Measurements from ENCODE around the gene PID1.
"Not testable (repeated sequence)": the region's sequence is repeated elsewhere in the genome, so short reads cannot be mapped to it uniquely, and the experiment has no call there.

The PID1 gene

DNA sequence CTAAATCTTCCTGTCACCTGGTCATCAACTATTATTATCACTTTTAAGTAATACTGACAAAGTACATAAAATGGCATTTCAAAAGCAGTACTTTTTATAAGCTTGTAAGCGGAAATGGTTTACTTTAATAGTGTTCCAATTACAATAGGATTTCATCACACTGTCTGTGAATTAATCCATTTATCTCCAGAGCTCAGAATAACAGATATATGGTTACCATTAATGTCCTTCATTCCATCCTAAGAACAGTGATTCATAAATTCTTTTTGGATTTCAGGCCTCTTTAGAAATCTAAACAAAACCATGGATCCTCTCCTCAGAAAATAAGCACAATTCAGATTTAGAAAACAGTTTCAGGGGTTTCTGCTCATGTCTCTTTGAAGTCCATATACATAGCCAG is 68.4 kb downstream of the PID1 start:
- H3K36me3 ChIP-seq (ENCODE audit: control insufficient read depth in 5 of 5, insufficient read depth in 5 of 5, low read length in 5 of 5), result no peaks in the 10 kb centered on the region
- H3K4me1 ChIP-seq (ENCODE audit: control insufficient read depth in 5 of 5, insufficient read depth in 5 of 5, low read length in 5 of 5), result peaks cover 0 to 4% (median 0%) of the 10 kb centered on the region in 5 donors
- H3K27ac ChIP-seq (ENCODE audit: low read depth, low read length), result no peak overlapping the region
- H3K9me3 ChIP-seq (ENCODE audit: control insufficient read depth in 5 of 5, low read length in 5 of 5), result no peaks in the 10 kb centered on the region
- no peak overlapping the region for H3K4me3 ChIP-seq (ENCODE audit: low read depth in 1 of 5, low read length in 5 of 5)
- no peaks in the 10 kb centered on the region for H3K27me3 ChIP-seq (ENCODE audit: control insufficient read depth in 5 of 5, insufficient read depth in 4 of 5, low read length in 5 of 5)
- no peak overlapping the region for H3K9ac ChIP-seq (ENCODE audit: low read length in 5 of 5)

DNA sequence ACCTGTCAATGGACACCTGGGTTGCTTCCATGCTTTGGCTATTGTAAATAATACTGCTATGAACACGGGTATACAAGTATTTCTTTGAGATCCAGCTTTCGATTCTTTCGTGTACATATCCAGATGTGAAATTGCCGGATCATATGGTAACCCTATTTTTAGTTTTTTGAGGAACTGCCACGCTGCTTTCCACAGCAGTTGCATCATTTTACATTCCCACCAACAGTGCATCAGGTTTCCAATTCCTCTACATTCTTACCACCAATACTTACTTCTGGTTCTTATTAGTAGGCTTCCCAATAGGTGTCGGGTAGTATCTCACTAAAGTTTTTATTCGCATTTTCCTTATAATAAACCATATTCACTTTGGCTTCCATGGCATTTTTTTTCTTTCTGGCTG is 69.6 kb downstream of the PID1 start:
- Histone ChIP-seq H3K4me3 (ENCODE audit: low read depth in 1 of 5, low read length in 5 of 5) (no peak overlapping the region), H3K27me3 (ENCODE audit: control insufficient read depth in 5 of 5, insufficient read depth in 4 of 5, low read length in 5 of 5) (no peaks in the 10 kb centered on the region), H3K4me1 (ENCODE audit: control insufficient read depth in 5 of 5, insufficient read depth in 5 of 5, low read length in 5 of 5) (peaks cover 0 to 4% (median 0%) of the 10 kb centered on the region in 5 donors), H3K36me3 (ENCODE audit: control insufficient read depth in 5 of 5, insufficient read depth in 5 of 5, low read length in 5 of 5) (no peaks in the 10 kb centered on the region), H3K9ac (ENCODE audit: low read length in 5 of 5) (no peak overlapping the region), H3K9me3 (ENCODE audit: control insufficient read depth in 5 of 5, low read length in 5 of 5) (no peaks in the 10 kb centered on the region), H3K27ac (ENCODE audit: low read depth, low read length) (no peak overlapping the region)

DNA sequence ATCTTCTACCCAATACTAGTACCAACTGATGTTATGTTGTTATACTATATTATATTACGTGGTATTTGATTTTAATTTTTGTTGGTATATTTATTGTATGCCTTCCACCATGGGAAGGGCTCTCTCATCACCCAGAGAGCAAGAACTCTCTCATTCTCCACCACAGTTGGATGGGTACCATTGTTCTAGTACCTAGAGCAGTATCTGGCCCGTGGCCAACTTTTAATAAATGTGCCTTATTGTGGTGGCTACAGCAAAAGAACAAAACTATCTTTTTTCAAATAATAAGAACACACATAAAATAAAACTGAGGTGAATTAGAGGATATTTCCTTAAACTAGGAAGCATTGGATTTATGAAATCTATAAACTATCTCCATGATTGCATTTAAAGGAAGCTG is 71.8 kb downstream of the PID1 start:
- H3K27ac ChIP-seq (ENCODE audit: low read depth, low read length), result no peak overlapping the region
- H3K4me3 ChIP-seq (ENCODE audit: low read depth in 1 of 5, low read length in 5 of 5), result no peak overlapping the region
- peaks cover 0 to 3% (median 0%) of the 10 kb centered on the region in 5 donors for H3K4me1 ChIP-seq (ENCODE audit: control insufficient read depth in 5 of 5, insufficient read depth in 5 of 5, low read length in 5 of 5)
- no peaks in the 10 kb centered on the region for H3K27me3 ChIP-seq (ENCODE audit: control insufficient read depth in 5 of 5, insufficient read depth in 4 of 5, low read length in 5 of 5)
- H3K9ac ChIP-seq (ENCODE audit: low read length in 5 of 5), result no peak overlapping the region
- H3K36me3 ChIP-seq (ENCODE audit: control insufficient read depth in 5 of 5, insufficient read depth in 5 of 5, low read length in 5 of 5), result no peaks in the 10 kb centered on the region
- H3K9me3 ChIP-seq (ENCODE audit: control insufficient read depth in 5 of 5, low read length in 5 of 5), result no peaks in the 10 kb centered on the region

DNA sequence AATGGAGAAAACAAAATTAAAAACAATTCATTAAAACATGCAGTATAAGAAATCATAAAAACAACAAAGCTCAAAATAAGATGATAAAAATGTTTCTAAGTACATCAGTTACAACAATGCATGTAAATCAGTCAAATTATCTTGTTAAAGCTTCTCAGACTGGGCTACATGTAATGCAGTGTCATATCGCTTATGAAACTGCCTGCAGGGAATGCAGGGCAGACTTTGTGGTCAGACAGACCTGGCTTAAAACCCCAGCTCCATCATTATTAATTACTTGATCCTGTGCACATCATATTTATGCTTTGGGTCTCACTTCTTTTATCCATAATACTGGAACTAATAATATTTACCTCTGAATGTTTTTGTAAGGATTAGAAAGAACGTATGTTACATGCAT is 74.6 kb downstream of the PID1 start:
- Histone ChIP-seq H3K4me1 (ENCODE audit: control insufficient read depth in 5 of 5, insufficient read depth in 5 of 5, low read length in 5 of 5) (no peaks in the 10 kb centered on the region), H3K27me3 (ENCODE audit: control insufficient read depth in 5 of 5, insufficient read depth in 4 of 5, low read length in 5 of 5) (no peaks in the 10 kb centered on the region), H3K4me3 (ENCODE audit: low read depth in 1 of 5, low read length in 5 of 5) (no peak overlapping the region), H3K9me3 (ENCODE audit: control insufficient read depth in 5 of 5, low read length in 5 of 5) (no peaks in the 10 kb centered on the region), H3K36me3 (ENCODE audit: control insufficient read depth in 5 of 5, insufficient read depth in 5 of 5, low read length in 5 of 5) (no peaks in the 10 kb centered on the region), H3K9ac (ENCODE audit: low read length in 5 of 5) (no peak overlapping the region), H3K27ac (ENCODE audit: low read depth, low read length) (no peak overlapping the region)

DNA sequence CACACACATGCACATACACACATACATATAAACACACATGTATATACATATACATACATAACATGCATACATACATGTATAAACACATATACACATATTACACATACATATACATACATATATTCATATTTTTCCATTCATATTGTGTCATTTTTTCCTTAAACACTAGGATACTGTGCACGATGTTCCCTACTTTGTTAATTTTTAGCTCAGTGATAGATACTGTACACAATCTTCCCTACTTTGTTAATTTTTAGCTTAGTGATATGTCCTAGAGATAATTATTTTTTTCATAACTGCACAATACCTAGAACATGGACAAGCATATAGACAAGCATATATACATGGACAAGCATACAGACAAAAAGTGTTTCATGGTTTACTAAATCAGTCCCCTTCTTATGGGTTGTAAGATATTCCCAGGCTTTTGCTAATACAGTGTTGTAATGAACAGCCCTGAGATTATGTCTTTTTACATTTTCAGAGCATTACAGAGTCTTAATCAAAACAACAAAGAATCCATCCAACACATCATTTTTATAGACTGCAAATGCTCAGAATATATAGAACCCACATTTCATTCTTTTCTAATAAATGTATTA is 75.6 kb downstream of the PID1 start:
- Histone ChIP-seq H3K27ac (ENCODE audit: low read depth, low read length) (no peak overlapping the region), H3K9me3 (ENCODE audit: control insufficient read depth in 5 of 5, low read length in 5 of 5) (no peaks in the 10 kb centered on the region), H3K4me1 (ENCODE audit: control insufficient read depth in 5 of 5, insufficient read depth in 5 of 5, low read length in 5 of 5) (no peaks in the 10 kb centered on the region), H3K4me3 (ENCODE audit: low read depth in 1 of 5, low read length in 5 of 5) (no peak overlapping the region), H3K9ac (ENCODE audit: low read length in 5 of 5) (no peak overlapping the region), H3K36me3 (ENCODE audit: control insufficient read depth in 5 of 5, insufficient read depth in 5 of 5, low read length in 5 of 5) (no peaks in the 10 kb centered on the region), H3K27me3 (ENCODE audit: control insufficient read depth in 5 of 5, insufficient read depth in 4 of 5, low read length in 5 of 5) (no peaks in the 10 kb centered on the region)

DNA sequence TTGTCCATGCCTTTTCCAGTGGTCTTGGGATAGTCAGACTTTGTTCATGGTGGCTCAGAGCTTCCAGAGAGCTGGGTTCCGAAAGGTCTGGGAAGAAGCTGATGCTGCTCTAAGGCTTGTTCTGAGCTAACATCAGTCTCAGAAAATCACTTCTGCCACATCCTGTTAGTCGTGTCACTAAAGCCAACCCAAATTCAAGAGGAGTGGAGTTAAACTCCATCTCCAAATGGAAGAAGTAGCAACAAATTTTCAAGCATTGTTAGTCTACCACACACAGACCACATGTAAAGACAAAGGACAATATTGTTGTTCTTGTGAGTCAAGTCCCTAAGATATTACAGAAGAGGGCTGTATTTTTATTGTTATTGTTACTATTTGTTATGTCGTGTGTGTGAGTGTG is 77.8 kb downstream of the PID1 start:
- Histone ChIP-seq H3K4me1 (ENCODE audit: control insufficient read depth in 5 of 5, insufficient read depth in 5 of 5, low read length in 5 of 5) (no peaks in the 10 kb centered on the region), H3K9me3 (ENCODE audit: control insufficient read depth in 5 of 5, low read length in 5 of 5) (no peaks in the 10 kb centered on the region), H3K27ac (ENCODE audit: low read depth, low read length) (no peak overlapping the region), H3K36me3 (ENCODE audit: control insufficient read depth in 5 of 5, insufficient read depth in 5 of 5, low read length in 5 of 5) (no peaks in the 10 kb centered on the region), H3K27me3 (ENCODE audit: control insufficient read depth in 5 of 5, insufficient read depth in 4 of 5, low read length in 5 of 5) (no peaks in the 10 kb centered on the region), H3K4me3 (ENCODE audit: low read depth in 1 of 5, low read length in 5 of 5) (no peak overlapping the region), H3K9ac (ENCODE audit: low read length in 5 of 5) (no peak overlapping the region)

DNA sequence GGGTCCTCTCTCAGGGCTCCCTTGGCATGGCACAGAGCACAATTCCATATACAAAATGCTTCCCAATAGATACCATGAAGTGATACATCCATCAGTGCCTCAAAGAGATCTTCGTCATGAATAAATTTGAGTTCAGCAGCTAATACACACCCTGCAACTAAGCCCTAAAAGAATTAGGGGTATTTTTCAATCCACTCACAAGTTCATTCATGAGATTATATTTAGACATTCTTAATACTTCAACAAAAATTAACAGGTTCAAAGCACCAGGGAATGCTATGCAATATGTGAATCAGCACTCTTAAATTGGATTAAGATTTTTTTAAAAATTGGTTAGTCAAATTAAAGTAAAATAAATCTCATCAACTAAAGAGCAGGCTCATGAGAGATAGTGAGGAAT is 79.7 kb downstream of the PID1 start:
- H3K9me3 ChIP-seq (ENCODE audit: control insufficient read depth in 5 of 5, low read length in 5 of 5), result peaks cover 0 to 10% (median 5%) of the 10 kb centered on the region in 5 donors
- no peak overlapping the region for H3K4me3 ChIP-seq (ENCODE audit: low read depth in 1 of 5, low read length in 5 of 5)
- no peaks in the 10 kb centered on the region for H3K27me3 ChIP-seq (ENCODE audit: control insufficient read depth in 5 of 5, insufficient read depth in 4 of 5, low read length in 5 of 5)
- no peaks in the 10 kb centered on the region for H3K4me1 ChIP-seq (ENCODE audit: control insufficient read depth in 5 of 5, insufficient read depth in 5 of 5, low read length in 5 of 5)
- H3K9ac ChIP-seq (ENCODE audit: low read length in 5 of 5), result no peak overlapping the region
- no peak overlapping the region for H3K27ac ChIP-seq (ENCODE audit: low read depth, low read length)
- no peaks in the 10 kb centered on the region for H3K36me3 ChIP-seq (ENCODE audit: control insufficient read depth in 5 of 5, insufficient read depth in 5 of 5, low read length in 5 of 5)

DNA sequence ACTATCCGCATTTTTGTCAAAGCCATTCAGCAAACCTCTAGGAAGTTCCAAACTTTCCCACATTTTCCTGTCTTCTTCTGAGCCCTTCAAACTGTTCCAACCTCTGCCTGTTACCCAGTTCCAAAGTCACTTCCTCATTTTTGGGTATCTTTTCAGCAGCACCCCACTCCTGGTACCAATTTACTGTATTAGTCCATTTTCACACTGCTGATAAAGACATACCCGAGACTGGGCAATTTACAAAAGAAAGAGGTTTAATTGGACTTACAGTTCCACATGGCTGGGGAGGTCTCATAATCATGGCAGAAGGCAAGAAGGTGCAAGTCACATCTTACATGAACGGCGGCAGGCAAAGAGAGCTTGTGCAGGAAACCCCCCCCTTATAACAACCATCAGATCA is 84.0 kb downstream of the PID1 start:
- H3K9me3 ChIP-seq (ENCODE audit: control insufficient read depth in 5 of 5, low read length in 5 of 5), result peaks cover 0 to 15% (median 5%) of the 10 kb centered on the region in 5 donors
- H3K27ac ChIP-seq (ENCODE audit: low read depth, low read length); H3K27me3 ChIP-seq (ENCODE audit: control insufficient read depth in 5 of 5, insufficient read depth in 4 of 5, low read length in 5 of 5); H3K4me1 ChIP-seq (ENCODE audit: control insufficient read depth in 5 of 5, insufficient read depth in 5 of 5, low read length in 5 of 5); H3K4me3 ChIP-seq (ENCODE audit: low read depth in 1 of 5, low read length in 5 of 5); H3K9ac ChIP-seq (ENCODE audit: low read length in 5 of 5); H3K36me3 ChIP-seq (ENCODE audit: control insufficient read depth in 5 of 5, insufficient read depth in 5 of 5, low read length in 5 of 5): not testable (repeated sequence)

DNA sequence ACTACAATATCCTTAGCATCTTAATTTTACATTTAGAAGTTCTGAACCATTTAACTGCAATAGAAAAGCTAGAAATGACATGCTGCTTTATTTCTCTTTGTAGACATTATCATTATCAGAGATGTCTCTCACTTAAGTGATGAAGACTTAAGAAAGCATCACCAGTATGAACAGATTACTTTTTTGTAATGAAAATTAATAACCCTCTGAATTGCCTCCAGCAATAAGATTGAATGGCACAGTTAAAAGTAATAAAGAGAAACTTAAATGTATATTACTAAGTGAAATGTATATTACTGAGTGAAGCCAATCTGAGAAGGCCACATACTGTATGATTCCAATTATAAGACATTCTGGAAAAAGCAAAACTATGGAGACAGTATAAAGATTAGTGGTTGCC is 89.4 kb downstream of the PID1 start:
- no peak overlapping the region for H3K4me3 ChIP-seq (ENCODE audit: low read depth in 1 of 5, low read length in 5 of 5)
- peaks cover 0 to 8% (median 0%) of the 10 kb centered on the region in 5 donors for H3K4me1 ChIP-seq (ENCODE audit: control insufficient read depth in 5 of 5, insufficient read depth in 5 of 5, low read length in 5 of 5)
- H3K27ac ChIP-seq (ENCODE audit: low read depth, low read length), result no peak overlapping the region
- H3K9me3 ChIP-seq (ENCODE audit: control insufficient read depth in 5 of 5, low read length in 5 of 5), result peaks cover 0 to 8% (median 2%) of the 10 kb centered on the region in 5 donors
- H3K27me3 ChIP-seq (ENCODE audit: control insufficient read depth in 5 of 5, insufficient read depth in 4 of 5, low read length in 5 of 5), result no peaks in the 10 kb centered on the region
- H3K9ac ChIP-seq (ENCODE audit: low read length in 5 of 5), result no peak overlapping the region
- H3K36me3 ChIP-seq (ENCODE audit: control insufficient read depth in 5 of 5, insufficient read depth in 5 of 5, low read length in 5 of 5), result no peaks in the 10 kb centered on the region

DNA sequence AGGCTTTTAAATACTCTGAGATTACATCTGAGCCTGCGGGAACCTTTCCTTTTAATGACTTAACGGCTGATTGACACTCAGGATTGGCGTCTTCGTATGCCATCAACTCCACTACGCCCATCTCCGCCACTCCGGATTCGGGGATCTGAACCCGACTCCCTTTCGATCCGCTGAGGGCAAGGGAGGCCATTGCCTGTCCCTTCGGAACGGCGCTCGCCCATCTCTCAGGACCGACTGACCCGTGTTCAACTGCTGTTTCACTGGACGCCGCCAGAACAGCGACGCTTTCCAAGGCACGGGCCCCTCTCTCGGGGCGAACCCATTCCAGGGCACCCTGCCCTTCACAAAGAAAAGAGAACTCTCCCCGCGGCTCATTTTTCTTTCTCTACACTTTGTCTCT is 90.4 kb downstream of the PID1 start:
- Histone ChIP-seq H3K27ac (ENCODE audit: low read depth, low read length) (no peak overlapping the region), H3K4me1 (ENCODE audit: control insufficient read depth in 5 of 5, insufficient read depth in 5 of 5, low read length in 5 of 5) (peaks cover 0 to 10% (median 0%) of the 10 kb centered on the region in 5 donors), H3K27me3 (ENCODE audit: control insufficient read depth in 5 of 5, insufficient read depth in 4 of 5, low read length in 5 of 5) (no peaks in the 10 kb centered on the region), H3K9me3 (ENCODE audit: control insufficient read depth in 5 of 5, low read length in 5 of 5) (no peaks in the 10 kb centered on the region), H3K9ac (ENCODE audit: low read length in 5 of 5) (no peak overlapping the region), H3K4me3 (ENCODE audit: low read depth in 1 of 5, low read length in 5 of 5) (no peak overlapping the region), H3K36me3 (ENCODE audit: control insufficient read depth in 5 of 5, insufficient read depth in 5 of 5, low read length in 5 of 5) (no peaks in the 10 kb centered on the region)

DNA sequence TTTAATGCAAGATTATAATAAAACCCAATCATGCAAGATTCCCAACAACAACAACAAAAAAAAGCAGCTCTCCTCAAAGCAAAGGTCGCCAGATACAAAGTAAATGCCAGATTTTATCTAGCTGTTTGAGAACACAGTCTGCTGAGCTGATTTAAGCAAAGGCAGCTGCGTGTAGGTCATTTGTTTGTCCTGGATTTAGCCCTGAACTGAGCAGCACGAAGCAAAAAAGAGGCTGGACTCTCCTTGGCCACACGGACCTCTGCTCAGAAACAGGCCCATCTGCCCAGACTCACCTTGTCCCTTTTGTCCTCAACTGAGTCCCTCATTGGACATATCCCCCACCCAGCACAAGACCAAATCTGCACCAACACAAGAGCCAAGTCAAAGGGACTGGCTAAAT is 91.5 kb downstream of the PID1 start:
- H3K4me1 ChIP-seq (ENCODE audit: control insufficient read depth in 5 of 5, insufficient read depth in 5 of 5, low read length in 5 of 5), result peaks cover 0 to 15% (median 4%) of the 10 kb centered on the region in 5 donors
- no peak overlapping the region for H3K4me3 ChIP-seq (ENCODE audit: low read depth in 1 of 5, low read length in 5 of 5)
- H3K36me3 ChIP-seq (ENCODE audit: control insufficient read depth in 5 of 5, insufficient read depth in 5 of 5, low read length in 5 of 5), result no peaks in the 10 kb centered on the region
- H3K9ac ChIP-seq (ENCODE audit: low read length in 5 of 5), result no peak overlapping the region
- H3K9me3 ChIP-seq (ENCODE audit: control insufficient read depth in 5 of 5, low read length in 5 of 5), result peaks cover 0 to 4% (median 0%) of the 10 kb centered on the region in 5 donors
- no peaks in the 10 kb centered on the region for H3K27me3 ChIP-seq (ENCODE audit: control insufficient read depth in 5 of 5, insufficient read depth in 4 of 5, low read length in 5 of 5)
- no peak overlapping the region for H3K27ac ChIP-seq (ENCODE audit: low read depth, low read length)

All from subcutaneous abdominal adipose tissue (tissue), 5 donors.